CD4-positive, CD25-positive, alpha-beta regulatory T cell (primary cell): ENCODE results near the gene PDZD7. TPM values are rescaled to one million over a fixed set of nuclear protein-coding genes. Genes with fewer than 3 reads are reported as not detected.

ENCODE experiments used
- ATAC-seq, 2 donors: fragments of 150-1000 bp; cut with Tn5 transposase; one replicate each; pipeline ENCODE4 v1.10.0; 2021; ENCODE audit warnings: low read depth in 2 of 2, moderate number of reproducible peaks in 2 of 2, moderate library complexity in 1 of 2
- DNase-seq, 3 donors: peaks; one replicate each; pipeline versions ENCODE4 v3.0.0 to v3.0.0-alpha.2; 2012 to 2022; ENCODE audit warnings: mixed read lengths in 1 of 3
- H3K27ac ChIP-seq: one replicate; pipeline ENCODE4 v1.7.0; 2013; ENCODE audit warnings: mild to moderate bottlenecking, low read length; ENCODE audit not compliant: insufficient read depth, poor library complexity, severe bottlenecking
- H3K27me3 ChIP-seq: one replicate; pipeline ENCODE4 v1.7.0; 2013; ENCODE audit warnings: low read length; ENCODE audit not compliant: control insufficient read depth, insufficient read depth
- H3K36me3 ChIP-seq: one replicate; pipeline ENCODE4 v1.7.0; 2013; ENCODE audit warnings: mild to moderate bottlenecking, low read length, moderate library complexity; ENCODE audit not compliant: control insufficient read depth, insufficient read depth
- H3K4me1 ChIP-seq: 2 replicates; pipeline ENCODE4 v1.7.0; 2013; ENCODE audit warnings: mild to moderate bottlenecking, low read length; ENCODE audit not compliant: insufficient read depth, control insufficient read depth, poor library complexity, severe bottlenecking
- H3K4me3 ChIP-seq: one replicate; pipeline ENCODE4 v1.7.0; 2013; ENCODE audit warnings: low read depth, mild to moderate bottlenecking, low read length, moderate library complexity
- H3K9me3 ChIP-seq, 2 experiments: 1 replicate in 1 of 2; 2 replicates in 1 of 2; pipeline ENCODE4 v1.7.0; 2013; ENCODE audit warnings: low read length in 2 of 2, mild to moderate bottlenecking in 1 of 2, moderate library complexity in 1 of 2; ENCODE audit not compliant: control insufficient read depth in 2 of 2
- H3K27ac Mint-ChIP-seq, 3 donors: one replicate each; pipeline ENCODE4 v1.8.0; 2020 to 2022; ENCODE audit warnings: mild to moderate bottlenecking in 3 of 3, mixed read lengths in 3 of 3, moderate library complexity in 2 of 3
- H3K27me3 Mint-ChIP-seq: one replicate; pipeline ENCODE4 v1.8.0; 2022; ENCODE audit warnings: mild to moderate bottlenecking, mixed read lengths
- H3K36me3 Mint-ChIP-seq: one replicate; pipeline ENCODE4 v1.8.0; 2020; ENCODE audit warnings: mixed read lengths
- H3K4me1 Mint-ChIP-seq, 4 donors: one replicate each; pipeline ENCODE4 v1.8.0; 2020 to 2022; ENCODE audit warnings: mixed read lengths in 4 of 4, mild to moderate bottlenecking in 1 of 4
- H3K4me3 Mint-ChIP-seq, 4 donors: one replicate each; pipeline ENCODE4 v1.8.0; 2020 to 2022; ENCODE audit warnings: mild to moderate bottlenecking in 4 of 4, mixed read lengths in 4 of 4, moderate library complexity in 3 of 4
- H3K9me3 Mint-ChIP-seq, 7 donors: one replicate each; pipeline ENCODE4 v1.8.0; 2020 to 2022; ENCODE audit warnings: mixed read lengths in 7 of 7, mild to moderate bottlenecking in 3 of 7, moderate library complexity in 2 of 7
- polyA plus RNA-seq, 4 donors: library from polyadenylated mRNA; unstranded; fragments of 300-500 nt; fragmentation: Illumina TruSeq; gene quantifications; one replicate each; pipeline ENCODE4 v1.2.3, GENCODE V29; 2021
- total RNA-seq: library from RNA; stranded (reverse); gene quantifications from one replicate; pipeline ENCODE4 v1.2.3, GENCODE V29; 2022

PDZD7 gene
- total and polyA plus RNA-seq, 5 donors from 2014 or later = 0.59 to 3.5 (median 0.78) TPM

- H3K9me3 Mint-ChIP-seq = no peaks in the 10 kb centered on the region
- Histone ChIP-seq H3K4me3 (peak within 1 kb of the TSS; percentile 82), H3K27me3 (no peaks in the 10 kb centered on the region), H3K4me1 (peaks cover 27% of the 10 kb centered on the region), H3K9me3 (no peaks in the 10 kb centered on the region), H3K36me3 (peaks cover 26% of the 10 kb centered on the region), H3K27ac (peak within 1 kb of the TSS; percentile 76)
- peak within 1 kb of the TSS; percentile 96 to 99 (median 98) for H3K4me3 Mint-ChIP-seq
- peak within 1 kb of the TSS; percentile 57 to 92 (median 79) for H3K27ac Mint-ChIP-seq
- H3K36me3 Mint-ChIP-seq = peaks cover 26% of the 10 kb centered on the region
- peaks cover 0 to 69% (median 36%) of the 10 kb centered on the region in 4 donors for H3K4me1 Mint-ChIP-seq
- ATAC-seq (peak; percentile 93 to 94), DNase-seq (peak; percentile 78 to 90 (median 87))
- H3K27me3 Mint-ChIP-seq = no peaks in the 10 kb centered on the region
Observed at GRCh38 chr10:100986952-100987684, 43.8 kb downstream of the PDZD7 start, which contains the start of the genes MRPL43 and TWNK. Gene MRPL43, minus strand, starts transcription at chr10:100987497. Its CDS starts 54 bp downstream, at chr10:100987443. Gene TWNK, plus strand, starts transcription at chr10:100987543. Its CDS starts 668 bp downstream, at chr10:100988211.

DNA sequence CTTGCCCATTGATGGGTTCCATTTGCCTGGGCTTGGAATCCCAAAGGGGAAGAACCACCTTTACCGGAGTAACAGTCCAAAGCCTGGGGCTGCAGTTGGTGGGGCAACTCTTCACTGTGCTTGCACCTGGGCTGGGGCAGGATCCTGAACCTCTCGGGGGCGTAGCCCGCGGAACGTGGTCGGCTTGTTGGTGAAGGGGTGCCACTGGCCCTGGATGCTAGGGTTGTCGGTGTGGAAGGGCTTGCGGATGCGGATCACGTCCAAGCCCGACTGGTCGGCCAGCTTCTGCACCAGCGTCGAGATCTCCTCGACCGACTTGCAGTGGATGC, 44.3 kb downstream of the PDZD7 start:
- peak overlapping the region in 2 of 3 donors; percentile 79 to 92 for H3K27ac Mint-ChIP-seq
- no peaks in the 10 kb centered on the region for H3K9me3 Mint-ChIP-seq
- Histone ChIP-seq H3K4me3 (peak overlapping the region; percentile 82), H3K4me1 (peaks cover 27% of the 10 kb centered on the region), H3K36me3 (peaks cover 26% of the 10 kb centered on the region), H3K27ac (no peak overlapping the region), H3K27me3 (no peaks in the 10 kb centered on the region), H3K9me3 (no peaks in the 10 kb centered on the region)
- peak overlapping the region; percentile 96 to 99 (median 98) for H3K4me3 Mint-ChIP-seq
- no peaks in the 10 kb centered on the region for H3K27me3 Mint-ChIP-seq
- peaks cover 0 to 69% (median 36%) of the 10 kb centered on the region in 4 donors for H3K4me1 Mint-ChIP-seq
- DNase-seq = no peak
- ATAC-seq = no peak
- peaks cover 28% of the 10 kb centered on the region for H3K36me3 Mint-ChIP-seq

GRCh38 chr10:100985336-100985735, 45.6 kb downstream of the PDZD7 start:
- no peaks in the 10 kb centered on the region for H3K27me3 ChIP-seq
- H3K27ac Mint-ChIP-seq = peak overlapping the region in 1 of 3 donors; percentile 15
- H3K9me3 ChIP-seq = no peaks in the 10 kb centered on the region
- H3K36me3 ChIP-seq = peaks cover 22% of the 10 kb centered on the region
- H3K4me1 Mint-ChIP-seq = peaks cover 0 to 58% (median 29%) of the 10 kb centered on the region in 4 donors
- H3K4me3 ChIP-seq = no peak overlapping the region
- DNase-seq (no peak), ATAC-seq (no peak)
- H3K27ac ChIP-seq = no peak overlapping the region
- H3K9me3 Mint-ChIP-seq = no peaks in the 10 kb centered on the region
- H3K36me3 Mint-ChIP-seq = peaks cover 23% of the 10 kb centered on the region
- peaks cover 24% of the 10 kb centered on the region for H3K4me1 ChIP-seq
- no peaks in the 10 kb centered on the region for H3K27me3 Mint-ChIP-seq
- H3K4me3 Mint-ChIP-seq = peak overlapping the region; percentile 35 to 97 (median 70)

- no peak overlapping the region for H3K27ac ChIP-seq
- Mint-ChIP-seq H3K4me1 (peaks cover 0 to 55% (median 28%) of the 10 kb centered on the region in 4 donors), H3K36me3 (peaks cover 23% of the 10 kb centered on the region), H3K4me3 (peak overlapping the region; percentile 35 to 68 (median 40)), H3K27me3 (no peaks in the 10 kb centered on the region), H3K9me3 (no peaks in the 10 kb centered on the region), H3K27ac (peak overlapping the region in 1 of 3 donors; percentile 8)
- H3K36me3 ChIP-seq = peaks cover 21% of the 10 kb centered on the region
- no peak for DNase-seq
- no peaks in the 10 kb centered on the region for H3K9me3 ChIP-seq
- no peaks in the 10 kb centered on the region for H3K27me3 ChIP-seq
- H3K4me1 ChIP-seq = peaks cover 22% of the 10 kb centered on the region
- no peak overlapping the region for H3K4me3 ChIP-seq
- ATAC-seq = no peak
Observed at GRCh38 chr10:100984672-100985177, 46.2 kb downstream of the PDZD7 start.

GRCh38 chr10:100983868-100984671, 46.9 kb downstream of the PDZD7 start:
- Histone ChIP-seq H3K4me3 (no peak overlapping the region), H3K27ac (no peak overlapping the region), H3K4me1 (peaks cover 22% of the 10 kb centered on the region), H3K9me3 (no peaks in the 10 kb centered on the region), H3K27me3 (no peaks in the 10 kb centered on the region), H3K36me3 (peaks cover 21% of the 10 kb centered on the region)
- H3K4me1 Mint-ChIP-seq = peaks cover 0 to 49% (median 25%) of the 10 kb centered on the region in 4 donors
- no peaks in the 10 kb centered on the region for H3K9me3 Mint-ChIP-seq
- H3K4me3 Mint-ChIP-seq = peak overlapping the region in 1 of 4 donors; percentile 48
- no peak for ATAC-seq
- no peak for DNase-seq
- no peaks in the 10 kb centered on the region for H3K27me3 Mint-ChIP-seq
- peaks cover 22% of the 10 kb centered on the region for H3K36me3 Mint-ChIP-seq
- H3K27ac Mint-ChIP-seq = peak overlapping the region in 1 of 3 donors; percentile 73

- Histone ChIP-seq H3K4me1 (peaks cover 17% of the 10 kb centered on the region), H3K9me3 (no peaks in the 10 kb centered on the region), H3K36me3 (peaks cover 21% of the 10 kb centered on the region), H3K27me3 (no peaks in the 10 kb centered on the region), H3K4me3 (no peak overlapping the region), H3K27ac (no peak overlapping the region)
- no peak for ATAC-seq
- Mint-ChIP-seq H3K4me1 (peaks cover 0 to 44% (median 25%) of the 10 kb centered on the region in 4 donors), H3K27ac (no peak overlapping the region), H3K36me3 (peaks cover 23% of the 10 kb centered on the region), H3K9me3 (no peaks in the 10 kb centered on the region), H3K4me3 (no peak overlapping the region), H3K27me3 (no peaks in the 10 kb centered on the region)
- no peak for DNase-seq
Observed at GRCh38 chr10:100982916-100983830, 47.8 kb downstream of the PDZD7 start.
